ENCODE measurements around the gene PHRF1.

The PHRF1 gene

DNA sequence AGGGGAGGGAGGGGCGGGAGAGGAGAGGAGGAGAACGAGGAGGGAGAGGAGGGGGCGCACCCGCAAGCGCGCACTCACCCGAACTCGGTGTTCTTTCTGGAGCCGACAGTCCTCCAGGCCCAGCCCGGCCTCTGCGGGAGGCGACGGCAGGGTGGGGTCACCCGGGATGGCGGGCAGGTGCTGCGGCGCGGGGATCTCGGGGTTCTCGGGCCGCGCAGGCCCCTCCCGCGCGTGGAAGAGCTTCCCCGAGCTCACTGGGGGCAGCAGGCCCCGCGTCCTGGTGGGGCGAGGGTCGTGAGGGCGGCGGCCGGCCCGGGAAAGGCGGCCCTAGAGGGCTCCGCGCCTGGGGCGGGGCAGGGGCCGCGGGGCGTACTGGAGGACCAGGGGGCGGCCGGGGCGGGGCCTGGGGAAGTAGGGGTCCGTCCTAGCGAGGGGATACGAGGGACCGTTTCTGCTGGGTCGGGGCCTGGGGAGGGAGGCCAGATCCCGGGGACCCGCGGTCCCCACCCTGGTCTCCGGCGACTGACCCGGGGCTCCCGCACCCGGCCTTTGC lies 21.0 kb upstream of the PHRF1 start:
- DNase-seq (ENCODE audit: low read depth), result no peak
- TF ChIP-seq, protein P1, sequence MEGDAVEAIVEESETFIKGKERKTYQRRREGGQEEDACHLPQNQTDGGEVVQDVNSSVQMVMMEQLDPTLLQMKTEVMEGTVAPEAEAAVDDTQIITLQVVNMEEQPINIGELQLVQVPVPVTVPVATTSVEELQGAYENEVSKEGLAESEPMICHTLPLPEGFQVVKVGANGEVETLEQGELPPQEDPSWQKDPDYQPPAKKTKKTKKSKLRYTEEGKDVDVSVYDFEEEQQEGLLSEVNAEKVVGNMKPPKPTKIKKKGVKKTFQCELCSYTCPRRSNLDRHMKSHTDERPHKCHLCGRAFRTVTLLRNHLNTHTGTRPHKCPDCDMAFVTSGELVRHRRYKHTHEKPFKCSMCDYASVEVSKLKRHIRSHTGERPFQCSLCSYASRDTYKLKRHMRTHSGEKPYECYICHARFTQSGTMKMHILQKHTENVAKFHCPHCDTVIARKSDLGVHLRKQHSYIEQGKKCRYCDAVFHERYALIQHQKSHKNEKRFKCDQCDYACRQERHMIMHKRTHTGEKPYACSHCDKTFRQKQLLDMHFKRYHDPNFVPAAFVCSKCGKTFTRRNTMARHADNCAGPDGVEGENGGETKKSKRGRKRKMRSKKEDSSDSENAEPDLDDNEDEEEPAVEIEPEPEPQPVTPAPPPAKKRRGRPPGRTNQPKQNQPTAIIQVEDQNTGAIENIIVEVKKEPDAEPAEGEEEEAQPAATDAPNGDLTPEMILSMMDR (IDR thresholded peaks at IDR 0.05; ENCODE audit: insufficient read depth, low read depth, low read length, missing control alignments), result no peak
- peak overlapping the region; percentile 14 for H3K4me3 ChIP-seq (ENCODE audit: low read length)

DNA sequence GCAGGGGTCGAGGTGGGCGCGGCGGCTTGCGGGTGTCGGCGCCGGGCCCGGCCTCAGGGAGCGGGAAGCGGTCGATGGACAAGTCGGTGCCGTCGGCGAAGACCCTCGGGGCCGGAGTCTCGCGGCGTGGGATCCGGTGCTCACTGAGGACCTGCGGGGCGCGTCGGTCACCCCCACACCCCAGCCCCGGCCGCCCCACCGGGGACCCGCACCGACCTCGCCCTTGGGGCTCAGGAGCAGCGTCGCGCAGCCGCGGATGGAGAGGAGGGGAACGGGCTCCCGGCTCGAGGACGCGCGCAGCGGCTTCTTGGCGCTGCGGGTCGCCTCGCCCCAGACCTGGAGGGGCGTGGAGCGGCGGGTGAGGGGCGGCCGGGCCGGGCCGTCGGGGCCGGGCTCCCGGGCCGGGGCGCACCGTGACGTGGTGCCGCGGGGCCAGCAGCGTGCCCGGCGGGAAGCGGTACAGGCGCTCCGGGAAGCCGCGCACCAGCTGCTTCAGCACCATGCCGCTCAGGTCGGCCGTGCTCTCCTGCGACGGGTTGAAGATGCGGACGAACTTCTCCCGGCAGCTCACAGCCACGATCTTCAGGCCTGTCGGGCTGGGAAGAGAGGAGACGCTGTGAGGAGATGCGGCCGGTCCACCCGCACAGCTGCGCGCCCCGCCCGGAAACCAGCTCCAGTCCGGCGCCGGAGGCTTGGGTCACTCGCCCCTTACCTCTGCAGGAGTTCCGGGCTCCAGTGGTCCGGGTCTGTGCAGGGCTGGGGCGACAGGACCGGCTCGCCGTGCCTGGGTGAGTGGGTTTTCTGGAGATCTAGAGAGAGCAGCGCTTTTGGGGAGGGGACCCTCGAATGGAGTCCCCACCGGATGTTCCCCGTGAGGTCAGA lies 20.2 kb upstream of the PHRF1 start:
- no peak overlapping the region for H3K4me3 ChIP-seq (ENCODE audit: low read length)
- TF ChIP-seq, protein P1 (IDR thresholded peaks at IDR 0.05; ENCODE audit: insufficient read depth, low read depth, low read length, missing control alignments), result no peak
- DNase-seq (ENCODE audit: low read depth), result peak; percentile 48

DNA sequence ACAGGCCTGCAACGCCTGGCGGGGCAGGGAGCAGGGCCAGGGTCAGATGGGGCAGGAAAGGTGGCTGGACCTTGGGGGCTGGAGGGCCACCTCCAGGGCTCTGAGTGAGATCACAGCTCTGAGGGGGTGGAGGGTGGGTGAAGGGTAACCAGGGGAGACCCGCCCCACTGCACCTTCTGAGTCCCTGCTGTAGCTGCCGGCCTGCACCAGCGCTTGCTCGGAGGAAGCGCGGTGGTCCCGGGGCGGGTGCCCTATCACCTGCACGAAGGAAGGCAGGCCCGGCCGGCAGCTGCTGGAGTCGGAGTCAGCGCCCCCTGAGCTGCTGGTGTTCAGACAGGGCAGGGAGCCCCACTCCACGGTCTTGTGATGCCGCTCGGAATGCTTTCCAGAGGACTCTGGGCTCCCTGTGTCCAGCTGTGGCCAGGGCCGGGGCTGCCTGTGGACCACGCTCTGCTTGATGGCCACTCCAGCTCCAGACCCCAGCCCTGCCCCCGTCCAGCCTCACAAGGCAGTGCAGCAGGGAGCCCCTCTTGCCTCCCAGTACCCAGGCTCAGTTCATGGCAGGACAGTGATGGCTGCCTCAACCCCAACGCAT lies 19.5 kb upstream of the PHRF1 start:
- TF ChIP-seq, protein P1 (IDR thresholded peaks at IDR 0.05; ENCODE audit: insufficient read depth, low read depth, low read length, missing control alignments), result no peak
- no peak overlapping the region for H3K4me3 ChIP-seq (ENCODE audit: low read length)
- no peak for DNase-seq (ENCODE audit: low read depth)

DNA sequence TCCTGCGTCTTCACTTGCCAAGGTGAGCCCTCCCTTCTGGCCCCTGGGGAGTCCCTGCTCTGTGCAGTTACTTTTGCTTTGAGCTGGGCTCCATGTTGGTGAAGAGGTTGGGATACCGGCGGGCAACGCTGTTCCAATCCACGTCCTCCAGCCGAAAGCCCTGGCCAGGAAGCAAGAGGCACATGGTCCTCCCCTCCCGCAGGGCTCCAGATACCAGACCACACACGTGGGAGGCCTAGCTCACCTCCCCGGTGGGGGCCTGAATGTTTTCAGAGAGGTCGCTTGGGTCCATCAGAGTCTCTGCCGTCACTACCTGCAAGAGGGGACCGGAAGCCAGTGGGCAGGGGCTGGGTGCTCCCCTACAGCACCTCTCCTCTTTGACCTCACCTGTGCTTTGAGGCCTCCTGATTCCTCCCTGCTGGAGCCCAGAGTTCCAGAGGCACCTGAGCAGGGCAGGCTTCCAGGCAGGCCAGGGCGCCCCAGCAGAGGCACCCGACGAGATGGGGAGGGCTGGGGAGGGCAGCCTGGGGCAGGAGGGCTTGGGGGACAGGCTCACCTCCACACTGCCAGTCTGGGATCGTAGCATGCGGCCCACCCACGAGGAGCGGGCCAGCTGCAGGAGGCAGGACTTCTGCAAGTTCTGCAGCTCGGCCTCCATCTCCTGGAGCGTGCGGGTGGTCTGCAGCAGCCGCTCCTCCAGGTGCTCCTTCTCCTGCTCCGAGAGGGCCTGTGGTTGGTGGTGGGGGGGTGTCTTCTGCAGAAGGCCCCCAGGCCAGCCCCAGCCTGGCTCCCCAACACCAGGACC lies 18.7 kb upstream of the PHRF1 start:
- TF ChIP-seq, protein P1 (IDR thresholded peaks at IDR 0.05; ENCODE audit: insufficient read depth, low read depth, low read length, missing control alignments), result no peak
- DNase-seq (ENCODE audit: low read depth), result no peak
- no peak overlapping the region for H3K4me3 ChIP-seq (ENCODE audit: low read length)

DNA sequence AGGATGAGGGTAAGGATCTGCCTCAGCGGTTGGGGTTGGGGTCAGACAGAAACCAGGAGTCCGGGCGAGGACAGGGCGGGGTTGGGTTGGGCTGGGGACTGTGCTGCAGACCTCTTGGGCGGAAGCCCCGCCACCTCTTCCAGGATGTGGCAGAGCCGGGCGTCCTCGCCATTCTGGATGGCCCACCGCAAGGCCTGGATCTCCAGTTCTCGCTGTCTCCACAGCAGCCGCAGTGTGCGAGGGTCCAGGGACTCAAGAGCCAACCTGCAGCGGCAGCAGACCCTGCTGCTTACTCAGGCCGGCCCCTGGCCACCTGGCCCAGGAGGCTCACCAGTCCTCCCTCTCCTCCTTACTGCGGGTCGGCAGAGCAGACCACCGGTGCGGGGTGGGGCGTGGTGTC lies 17.8 kb upstream of the PHRF1 start:
- H3K4me3 ChIP-seq (ENCODE audit: low read length), result no peak overlapping the region
- TF ChIP-seq, protein P1 (IDR thresholded peaks at IDR 0.05; ENCODE audit: insufficient read depth, low read depth, low read length, missing control alignments), result no peak
- no peak for DNase-seq (ENCODE audit: low read depth)

DNA sequence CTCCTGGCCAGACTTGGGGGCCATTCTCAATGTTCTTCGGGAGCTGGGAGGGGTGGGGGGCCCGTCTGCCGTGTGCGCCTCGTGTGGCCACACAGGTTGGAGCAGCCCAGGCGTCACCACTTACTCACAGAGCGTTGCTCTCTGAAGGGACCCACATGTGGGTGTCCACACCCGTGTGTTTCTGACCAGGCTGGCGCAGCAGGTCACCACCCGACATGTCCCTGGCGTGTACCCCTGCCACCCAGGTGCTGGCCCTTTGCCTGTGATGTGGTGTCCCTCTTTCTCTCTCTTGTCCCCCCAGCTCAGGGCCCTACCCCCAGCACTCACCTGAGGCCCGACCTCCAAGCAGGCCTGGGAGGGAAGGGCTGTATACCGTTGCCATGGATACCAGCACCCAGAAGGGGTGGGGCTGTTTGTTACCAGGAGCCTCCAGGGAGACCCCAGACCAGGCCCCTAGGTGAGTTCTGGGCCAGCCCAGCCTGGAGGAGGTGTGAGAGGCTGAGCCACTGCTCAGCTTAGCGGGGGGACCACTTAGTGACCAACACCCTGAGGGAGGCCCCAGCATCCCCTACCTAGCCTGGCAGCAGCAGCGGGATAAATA lies 17.1 kb upstream of the PHRF1 start:
- TF ChIP-seq, protein P1 (IDR thresholded peaks at IDR 0.05; ENCODE audit: insufficient read depth, low read depth, low read length, missing control alignments), result no peak
- no peak overlapping the region for H3K4me3 ChIP-seq (ENCODE audit: low read length)
- DNase-seq (ENCODE audit: low read depth), result no peak

All from epithelial cell of esophagus (primary cell).